ENCODE measurements around the gene TMEM186.
A peak's percentile ranks its signal among the peaks of the same experiment; 100 is the strongest.
"Not testable (repeated sequence)": the region's sequence is repeated elsewhere in the genome, so short reads cannot be mapped to it uniquely, and the experiment has no call there.

The TMEM186 gene

GRCh38 chr16:8774208-8774607 lies 23.2 kb downstream of the TMEM186 start:
- no peak for DNase-seq (ENCODE audit: low spot score)

GRCh38 chr16:8773537-8773936 lies 23.9 kb downstream of the TMEM186 start:
- no peak for DNase-seq (ENCODE audit: low spot score)

- DNase-seq (ENCODE audit: low spot score) = no peak
Measured at GRCh38 chr16:8768692-8769091, 28.7 kb downstream of the TMEM186 start.

- no peak for DNase-seq (ENCODE audit: low spot score)
Measured at GRCh38 chr16:8768283-8768682, 29.2 kb downstream of the TMEM186 start.

- no peak for DNase-seq (ENCODE audit: low spot score)
Measured at GRCh38 chr16:8767176-8767575, 30.3 kb downstream of the TMEM186 start.

- no peak for DNase-seq (ENCODE audit: low spot score)
Measured at GRCh38 chr16:8764525-8765250, 32.8 kb downstream of the TMEM186 start.

- no peak for DNase-seq (ENCODE audit: low spot score)
Measured at GRCh38 chr16:8763899-8764298, 33.5 kb downstream of the TMEM186 start.

GRCh38 chr16:8763083-8763482 lies 34.4 kb downstream of the TMEM186 start:
- DNase-seq (ENCODE audit: low spot score) = no peak

GRCh38 chr16:8762254-8762653 lies 35.2 kb downstream of the TMEM186 start:
- no peak for DNase-seq (ENCODE audit: low spot score)

GRCh38 chr16:8761078-8761477 lies 36.4 kb downstream of the TMEM186 start:
- DNase-seq (ENCODE audit: low spot score) = no peak

- no peak for DNase-seq (ENCODE audit: low spot score)
Measured at GRCh38 chr16:8760021-8760420, 37.4 kb downstream of the TMEM186 start.

- DNase-seq (ENCODE audit: low spot score) = no peak
Measured at GRCh38 chr16:8758022-8758421, 39.4 kb downstream of the TMEM186 start.

- no peak for DNase-seq (ENCODE audit: low spot score)
Measured at GRCh38 chr16:8756755-8757154, 40.7 kb downstream of the TMEM186 start.

GRCh38 chr16:8753416-8754054 lies 43.9 kb downstream of the TMEM186 start:
- no peak for DNase-seq (ENCODE audit: low spot score)

GRCh38 chr16:8752706-8753105 lies 44.7 kb downstream of the TMEM186 start:
- no peak for DNase-seq (ENCODE audit: low spot score)

- peak; percentile 82 for DNase-seq (ENCODE audit: low spot score)
Measured at GRCh38 chr16:8751481-8752311, 45.7 kb downstream of the TMEM186 start.

- DNase-seq (ENCODE audit: low spot score) = not testable (repeated sequence)
Measured at GRCh38 chr16:8748944-8749343, 48.5 kb downstream of the TMEM186 start.

Measured in AG08395 (cell line).